ENCODE measurements around the gene CHRDL2.

DNA sequence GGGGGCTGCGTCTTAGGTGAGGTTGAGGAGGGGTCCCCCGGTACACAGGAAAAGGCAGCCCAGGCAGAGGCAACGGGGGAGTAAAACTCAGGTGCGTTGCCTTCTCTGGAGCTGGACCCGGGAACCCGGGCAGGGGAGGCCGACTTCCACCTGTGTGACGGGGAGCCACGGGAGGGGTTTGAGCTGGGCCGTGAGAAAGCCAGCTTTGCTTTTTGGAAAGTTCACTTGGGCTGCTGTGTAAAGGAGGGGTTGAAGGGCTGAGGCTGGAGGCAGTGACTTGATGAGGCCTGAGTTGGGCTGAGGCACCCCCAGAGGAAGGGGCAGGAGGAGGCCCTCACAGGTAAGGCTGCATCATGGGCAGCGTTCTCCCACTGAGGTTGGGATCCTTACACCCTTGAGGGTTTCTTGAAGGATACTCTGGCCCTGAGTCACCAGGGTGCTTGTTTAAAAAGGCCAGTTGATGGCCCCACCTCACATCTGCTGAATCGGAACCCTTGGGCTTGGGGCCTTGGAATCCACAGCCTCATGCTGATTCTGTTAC, 47.2 kb downstream of the CHRDL2 start:
- TF ChIP-seq, protein P1, sequence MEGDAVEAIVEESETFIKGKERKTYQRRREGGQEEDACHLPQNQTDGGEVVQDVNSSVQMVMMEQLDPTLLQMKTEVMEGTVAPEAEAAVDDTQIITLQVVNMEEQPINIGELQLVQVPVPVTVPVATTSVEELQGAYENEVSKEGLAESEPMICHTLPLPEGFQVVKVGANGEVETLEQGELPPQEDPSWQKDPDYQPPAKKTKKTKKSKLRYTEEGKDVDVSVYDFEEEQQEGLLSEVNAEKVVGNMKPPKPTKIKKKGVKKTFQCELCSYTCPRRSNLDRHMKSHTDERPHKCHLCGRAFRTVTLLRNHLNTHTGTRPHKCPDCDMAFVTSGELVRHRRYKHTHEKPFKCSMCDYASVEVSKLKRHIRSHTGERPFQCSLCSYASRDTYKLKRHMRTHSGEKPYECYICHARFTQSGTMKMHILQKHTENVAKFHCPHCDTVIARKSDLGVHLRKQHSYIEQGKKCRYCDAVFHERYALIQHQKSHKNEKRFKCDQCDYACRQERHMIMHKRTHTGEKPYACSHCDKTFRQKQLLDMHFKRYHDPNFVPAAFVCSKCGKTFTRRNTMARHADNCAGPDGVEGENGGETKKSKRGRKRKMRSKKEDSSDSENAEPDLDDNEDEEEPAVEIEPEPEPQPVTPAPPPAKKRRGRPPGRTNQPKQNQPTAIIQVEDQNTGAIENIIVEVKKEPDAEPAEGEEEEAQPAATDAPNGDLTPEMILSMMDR (IDR thresholded peaks at IDR 0.05): no peak
- TF ChIP-seq POLR2A (IDR thresholded peaks at IDR 0.05): no peak
